H1 (cell line): ENCODE measurements around the gene USB1. TPM values are rescaled to one million over a fixed set of nuclear protein-coding genes. Genes with fewer than 3 reads are reported as not detected.

Experiments used
- CTCF ChIA-PET: fragments of 300-600 bp; sonication (Branson Sonifier 250); formaldehyde crosslinking; loops from one replicate; lab custom pipeline; 2021; ENCODE audit not compliant: partially characterized antibody; lab: Charles Lee
- POLR2A ChIA-PET: fragments of 300-600 bp; sonication (Branson Sonifier 250); formaldehyde crosslinking; loops from one replicate; lab custom pipeline; 2021; ENCODE audit warnings: inconsistent platforms; ENCODE audit not compliant: partially characterized antibody; lab: Charles Lee
- DNase-seq, 2 experiments: peaks; one replicate each; pipeline versions ENCODE4 v3.0.0 to v3.0.0-alpha.2; 2010 to 2022; ENCODE audit warnings: low spot score in 2 of 2, low read depth in 1 of 2, mixed read lengths in 1 of 2
- FAIRE-seq: peaks from 2 replicates; lab custom pipeline; 2011; peaks lifted over from hg19 to GRCh38; lab: Jason Lieb, UNC
- H2AFZ ChIP-seq: 2 replicates; pipeline ENCODE4 v1.8.1; 2012; ENCODE audit warnings: low read length, inconsistent platforms
- H2AK5ac ChIP-seq: 2 replicates; pipeline ENCODE4 v1.6.1; 2013; ENCODE audit warnings: low read depth, low read length
- H2BK120ac ChIP-seq: replicated peaks from 2 replicates; pipeline ENCODE3; 2013; ENCODE audit warnings: low read depth, low read length, inconsistent platforms
- H2BK12ac ChIP-seq: 2 replicates; pipeline ENCODE4 v1.6.1; 2013; ENCODE audit warnings: low read depth, low read length
- H2BK15ac ChIP-seq: 2 replicates; pipeline ENCODE4 v1.6.1; 2013; ENCODE audit warnings: low read length
- H2BK20ac ChIP-seq: 2 replicates; pipeline ENCODE4 v1.6.1; 2013; ENCODE audit warnings: low read length
- H2BK5ac ChIP-seq: 2 replicates; pipeline ENCODE4 v1.6.1; 2013; ENCODE audit warnings: low read depth, low read length
- H3K14ac ChIP-seq: 2 replicates; pipeline ENCODE4 v1.6.1; 2013; ENCODE audit warnings: inconsistent platforms; ENCODE audit not compliant: insufficient read length
- H3K18ac ChIP-seq: 2 replicates; pipeline ENCODE4 v1.6.1; 2013; ENCODE audit warnings: low read length; ENCODE audit errors: extremely low read depth
- H3K23ac ChIP-seq: 2 replicates; pipeline ENCODE4 v1.6.1; 2013; ENCODE audit warnings: inconsistent platforms; ENCODE audit not compliant: insufficient read length
- H3K23me2 ChIP-seq: 2 replicates; pipeline ENCODE4 v1.6.1; 2013; ENCODE audit warnings: low read depth, low read length
- H3K27ac ChIP-seq: 2 replicates; pipeline ENCODE4 v1.6.1; 2011; ENCODE audit warnings: low read depth, low read length, inconsistent platforms
- H3K27me3 ChIP-seq, 4 experiments: replicated peaks in 1 of 4; 1 replicate in 1 of 4; 2 replicates in 3 of 4; pipeline versions ENCODE4 v1.6.1 to v1.8.1; 2011 to 2013; ENCODE audit warnings: low read length in 3 of 4, mild to moderate bottlenecking in 3 of 4, inconsistent platforms in 2 of 4, mixed read lengths in 2 of 4, moderate library complexity in 1 of 4; ENCODE audit not compliant: control insufficient read depth in 3 of 4, insufficient read depth in 3 of 4; ENCODE audit errors: extremely low read depth in 1 of 4
- H3K36me3 ChIP-seq, 4 experiments: 2 replicates each; pipeline versions ENCODE4 v1.6.1 to v1.8.1; 2011 to 2013; ENCODE audit warnings: mild to moderate bottlenecking in 4 of 4, low read length in 3 of 4, moderate library complexity in 2 of 4, control low read depth in 1 of 4, inconsistent platforms in 1 of 4; ENCODE audit not compliant: insufficient read depth in 4 of 4, control insufficient read depth in 2 of 4
- H3K4ac ChIP-seq: replicated peaks from 2 replicates; pipeline ENCODE3; 2013; ENCODE audit warnings: low read length, low read depth, mixed read lengths, inconsistent platforms; ENCODE audit not compliant: insufficient read length
- H3K4me1 ChIP-seq, 4 experiments: replicated peaks in 1 of 4; 1 replicate in 1 of 4; 2 replicates in 3 of 4; pipeline versions ENCODE4 v1.6.1 to v1.8.1; 2011 to 2013; ENCODE audit warnings: low read length in 3 of 4, inconsistent platforms in 2 of 4, mixed read lengths in 1 of 4; ENCODE audit not compliant: insufficient read depth in 4 of 4, control insufficient read depth in 3 of 4
- H3K4me2 ChIP-seq, 2 experiments: 2 replicates each; pipeline versions ENCODE4 v1.6.1 to v1.8.1; 2011 to 2013; ENCODE audit warnings: low read depth in 2 of 2, low read length in 2 of 2, control low read depth in 1 of 2, inconsistent platforms in 1 of 2, mild to moderate bottlenecking in 1 of 2; ENCODE audit not compliant: insufficient read depth in 1 of 2
- H3K4me3 ChIP-seq, 4 experiments: fragments of 200-600, 300-600 bp in 1 of 4; sonication (generic), shearing (Covaris generic), sonication (Bioruptor Twin) in 1 of 4; 2 replicates each; pipeline versions ENCODE4 v1.5.1 to v1.8.1; 2011 to 2016; ENCODE audit warnings: low read length in 4 of 4, low read depth in 3 of 4, control low read depth in 2 of 4, inconsistent platforms in 2 of 4, mild to moderate bottlenecking in 2 of 4, mixed read lengths in 1 of 4, moderate library complexity in 1 of 4; ENCODE audit not compliant: insufficient read depth in 2 of 4; ENCODE audit errors: extremely low read depth in 1 of 4
- H3K56ac ChIP-seq: replicated peaks from 2 replicates; pipeline ENCODE3; 2013; ENCODE audit warnings: low read depth, mild to moderate bottlenecking, mixed read lengths, low read length, inconsistent platforms; ENCODE audit not compliant: insufficient read length
- H3K79me1 ChIP-seq: 2 replicates; pipeline ENCODE4 v1.6.1; 2013; ENCODE audit warnings: low read depth, low read length, control low read depth
- H3K79me2 ChIP-seq, 2 experiments: 2 replicates each; pipeline versions ENCODE4 v1.6.1 to v1.8.1; 2012 to 2013; ENCODE audit warnings: low read length in 2 of 2, mild to moderate bottlenecking in 2 of 2, inconsistent platforms in 1 of 2; ENCODE audit not compliant: insufficient read depth in 2 of 2, control insufficient read depth in 1 of 2
- H3K9ac ChIP-seq, 4 experiments: replicated peaks in 1 of 4; 1 replicate in 1 of 4; 2 replicates in 3 of 4; pipeline versions ENCODE4 v1.6.1 to v1.8.1; 2011 to 2013; ENCODE audit warnings: low read depth in 3 of 4, low read length in 3 of 4, control low read depth in 2 of 4, mild to moderate bottlenecking in 2 of 4, moderate library complexity in 2 of 4, inconsistent platforms in 1 of 4; ENCODE audit errors: extremely low read depth in 1 of 4
- H3K9me3 ChIP-seq, 2 experiments: 2 replicates each; pipeline versions ENCODE4 v1.6.1 to v1.8.1; 2012 to 2013; ENCODE audit warnings: mild to moderate bottlenecking in 2 of 2, moderate library complexity in 2 of 2, control low read depth in 1 of 2, inconsistent platforms in 1 of 2, low read depth in 1 of 2, low read length in 1 of 2, mixed read lengths in 1 of 2; ENCODE audit not compliant: insufficient read depth in 2 of 2
- H4K20me1 ChIP-seq, 2 experiments: replicated peaks in 1 of 2; 2 replicates each; pipeline versions ENCODE3 to v1.8.1; 2011 to 2013; ENCODE audit warnings: inconsistent platforms in 2 of 2, low read length in 2 of 2, mild to moderate bottlenecking in 1 of 2; ENCODE audit not compliant: insufficient read depth in 2 of 2, control insufficient read depth in 1 of 2
- H4K5ac ChIP-seq: 2 replicates; pipeline ENCODE4 v1.6.1; 2013; ENCODE audit warnings: low read length, low read depth, mixed read lengths, inconsistent platforms; ENCODE audit not compliant: insufficient read length
- H4K8ac ChIP-seq: 2 replicates; pipeline ENCODE4 v1.8.0; 2013; ENCODE audit warnings: mild to moderate bottlenecking, moderate library complexity, low read length, inconsistent platforms; ENCODE audit not compliant: insufficient read depth; ENCODE audit errors: extremely low read depth
- H4K91ac ChIP-seq: replicated peaks from 2 replicates; pipeline ENCODE3; 2013; ENCODE audit warnings: low read length, mixed read lengths, inconsistent platforms; ENCODE audit not compliant: insufficient read length
- BCL11A ChIP-seq, 2 experiments: IDR thresholded peaks; one replicate each; pipeline ENCODE4 v1.6.1; 2011; ENCODE audit warnings: low read depth in 2 of 2, low read length in 2 of 2, mild to moderate bottlenecking in 2 of 2
- BRCA1 ChIP-seq: IDR thresholded peaks from 2 replicates; pipeline ENCODE4 v1.6.1; 2012; ENCODE audit warnings: low read depth, low read length, improper control_type of control experiment
- CHD1 ChIP-seq: IDR thresholded peaks from 2 replicates; pipeline ENCODE4 v1.6.1; 2012; ENCODE audit warnings: low read depth, low read length, improper control_type of control experiment
- GTF2F1 ChIP-seq: IDR thresholded peaks from 2 replicates; pipeline ENCODE4 v1.6.1; 2012; ENCODE audit warnings: low read depth, low read length, improper control_type of control experiment, borderline replicate concordance
- KDM4A ChIP-seq: IDR thresholded peaks from one replicate; pipeline ENCODE4 v1.7.1; 2012; ENCODE audit warnings: low read depth, mild to moderate bottlenecking, moderate library complexity, low read length, inconsistent platforms; ENCODE audit not compliant: severe bottlenecking
- NRF1 ChIP-seq: IDR thresholded peaks from 2 replicates; pipeline ENCODE4 v1.6.1; 2011; ENCODE audit warnings: mild to moderate bottlenecking, low read depth, low read length, improper control_type of control experiment
- RNF2 ChIP-seq: fragments of 200-900, 300-1000 bp; sonication (generic); IDR thresholded peaks from 2 replicates; pipeline ENCODE4 v1.7.1; 2016; ENCODE audit warnings: borderline replicate concordance, low read depth, mild to moderate bottlenecking, antibody characterized with exemption, low read length; ENCODE audit not compliant: poor library complexity, severe bottlenecking; ENCODE audit errors: missing control alignments
- SIRT6 ChIP-seq: IDR thresholded peaks from one replicate; pipeline ENCODE4 v1.7.1; 2012; ENCODE audit warnings: low read length, inconsistent platforms
- SP4 ChIP-seq: IDR thresholded peaks from 2 replicates; pipeline ENCODE4 v1.6.1; 2012; ENCODE audit warnings: low read length, inconsistent platforms
- TCF12 ChIP-seq: IDR thresholded peaks from 2 replicates; pipeline ENCODE4 v1.6.1; 2011; ENCODE audit warnings: low read depth, mild to moderate bottlenecking, low read length
- TEAD4 ChIP-seq: IDR thresholded peaks from 2 replicates; pipeline ENCODE4 v1.6.1; 2012; ENCODE audit warnings: low read depth, low read length, inconsistent platforms, mixed read lengths
- ZNF274 ChIP-seq: IDR thresholded peaks from 2 replicates; pipeline ENCODE4 v1.7.0; 2012; ENCODE audit warnings: low read length, borderline replicate concordance; ENCODE audit errors: extremely low read depth
- WGBS, 2 experiments: shearing (Covaris generic) in 1 of 2; methylation state at CpG; one replicate each; pipeline versions ENCODE4 v1.1.6 to v1.1.7; 2013 to 2015; ENCODE audit warnings: low lambda C conversion rate in 2 of 2, mixed read lengths in 2 of 2, inconsistent platforms in 1 of 2, low coverage in 1 of 2, missing lambda C conversion rate in 1 of 2; ENCODE audit not compliant: insufficient replicate concordance in 2 of 2, insufficient coverage in 1 of 2, insufficient read length in 1 of 2; ENCODE audit errors: extremely low coverage in 1 of 2, missing lambda C conversion rate in 1 of 2; 5-methylcytosine and 5-hydroxymethylcytosine counted together
- polyA plus RNA-seq, 7 experiments: library from polyadenylated mRNA; depleted of rRNA in 3 of 7; stranded (reverse) in 5 of 7; unstranded in 2 of 7; fragments of >200 nt in 5 of 7; fragments of 200-250 nt in 2 of 7; gene quantifications; 1 replicate in 5 of 7; 2 replicates in 1 of 7; 4 replicates in 1 of 7; pipeline versions ENCODE4 v1.2.1 to v1.2.3, GENCODE V29; 2011 to 2013; ENCODE audit warnings: missing spikeins in 2 of 7, mixed read lengths in 2 of 7
- total RNA-seq: library from RNA; stranded (reverse); fragmentation: NEBNext Ultra II Directional; extraction: Animal tissue kit (Norgen Biotek cat#: 25700); gene quantifications from 2 replicates; pipeline ENCODE4 v1.2.1, GENCODE V29; 2021

Gene USB1
- total and polyA plus RNA-seq, 2 of the 8 experiments (the other 6 are each of a cell fraction or from before 2014, with no cell fraction given): 65.4 to 75.9 TPM

- no peak for TF ChIP-seq SIRT6
- no peak for TF ChIP-seq NRF1
- no peak for TF ChIP-seq GTF2F1
- TF ChIP-seq TCF12: no peak
- no peak for TF ChIP-seq CHD1
- TF ChIP-seq TEAD4: no peak
- no peak for TF ChIP-seq RNF2
- no peak for TF ChIP-seq ZNF274
- TF ChIP-seq BRCA1: no peak
- no peak for TF ChIP-seq SP4
- TF ChIP-seq BCL11A (IDR thresholded peaks at IDR 0.05; ENCODE audit: low read depth in 2 of 2, low read length in 2 of 2): no peak
- TF ChIP-seq KDM4A: no peak
- POLR2A ChIA-PET: interaction anchor here (1.0 to 3.6 kb wide), 7 partner anchors 7 to 101 kb away, joined by 3 to 15 read pairs (median 5); partner anchors contain the start of gene CFAP20
- 71% methylated on average over 5 of the region's 6 CpGs; no CpG with 5 or more reads in 1 of the 2 experiments for WGBS, 2 experiments
- CTCF ChIA-PET: interaction anchor here (1.0 to 19.9 kb wide), 9 partner anchors 7 to 128 kb away, joined by 3 to 362 read pairs (median 17); partner anchors contain the start of gene CFAP20
- Histone ChIP-seq H4K8ac (no peak overlapping the region; the same call in 1 of the 2 replicates), H2BK15ac (peak overlapping the region; percentile 97), H3K27ac (no peak overlapping the region; the same call in 1 of the 2 replicates), H3K18ac (peak overlapping the region; percentile 55), H3K4ac (peak overlapping the region; percentile 81), H2BK20ac (peak overlapping the region; percentile 98), H3K4me3 (no peak overlapping the region; a peak in 1 of 8 replicates), H3K14ac (no peak overlapping the region), H2AK5ac (peak overlapping the region; percentile 77; the same call in 1 of the 2 replicates), H4K91ac (peak overlapping the region; percentile 83), H4K20me1 (peaks cover 0 to 20% of the 10 kb centered on the region in 2 experiments), H2AFZ (no peak overlapping the region), H3K4me2 (peak overlapping the region; percentile 83 to 99; a peak in 3 of 4 replicates), H2BK120ac (peak overlapping the region; percentile 91), H4K5ac (no peak overlapping the region), H3K9ac (no peak overlapping the region), H2BK12ac (peak overlapping the region; percentile 99), H3K4me1 (peaks cover 0 to 26% (median 15%) of the 10 kb centered on the region in 4 experiments; a peak in 6 of 7 replicates), H3K9me3 (no peaks in the 10 kb centered on the region), H3K23me2 (peaks cover 25% of the 10 kb centered on the region; the same call in 1 of the 2 replicates), H3K23ac (no peak overlapping the region), H3K56ac (no peak overlapping the region), H3K27me3 (no peaks in the 10 kb centered on the region; a peak in 2 of 7 replicates), H3K36me3 (no peaks in the 10 kb centered on the region), H3K79me1 (peaks cover 22% of the 10 kb centered on the region), H3K79me2 (peaks cover 0 to 45% of the 10 kb centered on the region in 2 experiments; a peak in 2 of 4 replicates), H2BK5ac (peak overlapping the region; percentile 89; the same call in 1 of the 2 replicates)
- DNase-seq: no peak
- no peak for FAIRE-seq
Measured at GRCh38 chr16:58028541-58029070, 27.4 kb downstream of the USB1 start.
